HG02884 (cell line): Measurements from ENCODE around the gene ADISSP.

ENCODE experiments used
- ATAC-seq: cut with Tn5 transposase; IDR thresholded peaks from one replicate; pipeline ENCODE4 v1.9.1; 2021; ENCODE audit warnings: mild to moderate bottlenecking, moderate library complexity; ENCODE audit not compliant: unreplicated experiment

The ADISSP gene

GRCh38 chr20:3720626-3721025 is 46.9 kb downstream of the ADISSP start:
- no peak for ATAC-seq

- ATAC-seq = no peak
These were observed 47.5 kb downstream of the ADISSP start for GRCh38 chr20:3720068-3720467.

GRCh38 chr20:3719046-3719445 is 48.5 kb downstream of the ADISSP start:
- ATAC-seq = no peak

GRCh38 chr20:3716195-3716834 is 51.2 kb downstream of the ADISSP start:
- no peak for ATAC-seq

GRCh38 chr20:3714092-3714491 is 53.5 kb downstream of the ADISSP start:
- no peak for ATAC-seq

GRCh38 chr20:3712279-3712873 is 55.2 kb downstream of the ADISSP start, which contains the start of gene SIGLEC1:
Gene SIGLEC1, minus strand, starts transcription at chr20:3712600. Its CDS starts 5,472 bp downstream, at chr20:3707128.
- no peak for ATAC-seq

DNA sequence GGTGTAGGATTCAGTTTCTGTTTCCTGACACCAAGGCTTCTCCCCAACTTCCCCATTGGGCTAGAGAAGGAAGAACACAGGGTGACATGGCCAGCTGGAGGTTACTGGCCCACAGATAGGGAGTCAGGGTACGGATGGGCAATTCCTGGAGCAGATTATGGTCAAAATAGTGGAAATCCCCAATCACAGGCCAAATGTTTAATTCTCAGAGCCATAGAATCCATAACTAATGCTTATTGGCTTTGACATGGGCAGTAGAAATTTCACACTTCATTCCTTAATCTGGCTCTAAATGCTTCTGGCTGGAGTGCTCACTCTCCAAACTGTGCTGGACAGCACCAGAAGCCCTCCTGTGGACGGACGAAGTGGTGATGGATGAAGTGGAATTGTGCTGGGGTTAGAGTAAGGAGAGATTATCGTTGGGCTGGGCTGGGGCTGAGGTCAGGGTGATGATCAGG is 56.0 kb downstream of the ADISSP start:
- ATAC-seq = no peak

- ATAC-seq = no peak
These were observed 56.7 kb downstream of the ADISSP start for GRCh38 chr20:3710703-3711483.

DNA sequence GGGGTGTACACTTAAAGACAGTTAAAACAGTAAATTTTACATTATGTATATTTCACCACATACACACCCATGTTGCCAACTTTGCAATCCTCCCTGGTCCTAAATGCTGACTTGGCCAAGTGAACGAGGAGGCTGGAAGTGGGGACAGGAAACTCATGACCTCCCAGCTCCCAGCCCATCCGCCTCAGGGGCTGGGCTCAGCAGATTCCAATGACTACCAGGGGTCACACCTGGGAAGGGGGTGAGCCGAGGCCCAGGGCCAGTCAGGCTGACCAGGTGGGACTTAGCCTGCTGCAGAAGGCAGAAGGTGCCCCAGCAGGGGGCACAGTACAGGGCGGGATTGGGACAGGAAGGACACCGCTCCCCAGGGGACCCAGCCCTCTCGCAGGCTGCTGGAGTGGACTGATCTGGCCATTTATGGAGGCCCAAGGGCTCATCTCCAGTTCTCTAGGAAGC is 57.5 kb downstream of the ADISSP start:
- no peak for ATAC-seq

GRCh38 chr20:3707508-3707899 is 60.0 kb downstream of the ADISSP start:
- no peak for ATAC-seq

GRCh38 chr20:3706774-3707507 is 60.6 kb downstream of the ADISSP start:
- ATAC-seq = no peak

DNA sequence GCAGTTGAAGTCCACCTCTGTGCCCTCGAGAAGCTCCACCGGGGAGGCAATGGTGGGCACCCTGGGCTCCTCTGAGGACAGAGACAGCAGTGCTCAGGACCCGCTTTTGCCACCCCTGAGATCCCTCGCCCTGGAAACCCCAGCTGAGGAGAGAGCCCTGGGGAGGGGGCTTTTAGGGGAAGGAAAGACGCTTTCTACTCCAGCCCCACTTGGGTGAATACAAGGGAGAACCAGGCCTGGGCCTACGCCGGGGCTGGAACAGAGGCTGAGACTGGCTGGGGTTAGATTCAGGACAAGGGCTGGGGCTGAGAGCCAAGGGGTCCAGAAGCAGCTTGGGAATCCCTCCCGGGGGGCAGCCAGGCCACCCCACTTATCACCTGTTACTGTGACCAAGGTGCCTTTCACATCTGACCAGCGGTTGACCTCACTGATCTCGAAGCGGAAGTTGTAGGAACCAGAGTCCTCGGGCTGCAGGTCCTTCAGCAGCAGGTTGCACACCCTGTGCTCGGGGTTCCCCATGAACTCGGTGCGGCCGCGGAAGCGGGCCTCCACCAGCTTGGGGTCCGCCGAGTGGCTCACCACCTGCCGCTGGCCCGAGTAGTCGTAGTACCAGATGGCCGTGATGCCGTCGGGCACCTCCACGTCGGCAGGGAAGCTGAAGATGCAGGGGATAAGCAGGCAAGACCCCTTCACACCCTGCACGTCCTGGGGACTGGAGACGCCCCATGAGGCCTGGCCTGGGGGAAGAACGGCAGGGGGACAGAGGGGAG is 61.4 kb downstream of the ADISSP start:
- no peak for ATAC-seq

- ATAC-seq = no peak
These were observed 62.0 kb downstream of the ADISSP start for GRCh38 chr20:3705491-3705969.

DNA sequence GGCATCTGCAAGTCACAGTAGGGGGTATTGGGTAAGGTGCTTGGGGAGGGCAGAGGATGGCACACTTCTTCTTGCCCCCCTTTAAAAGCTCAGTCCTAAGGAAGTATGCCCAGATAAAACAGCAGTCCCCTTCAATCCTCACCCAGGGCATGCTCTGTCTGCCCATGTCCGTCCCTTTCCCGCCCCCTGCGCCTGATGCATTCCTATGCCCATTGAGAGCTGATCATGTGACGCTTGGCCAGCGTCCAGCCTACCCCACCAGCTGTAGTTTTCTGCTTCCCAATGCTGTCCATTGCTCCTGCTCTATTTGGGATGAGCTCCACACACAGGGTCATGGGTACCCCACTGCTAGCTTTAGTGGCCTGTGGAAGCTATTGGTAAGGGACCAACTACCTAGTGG is 63.5 kb downstream of the ADISSP start:
- ATAC-seq = no peak
